GM12891 (cell line): ENCODE results near the gene EXOC6.

Experiments used
- POLR2A ChIP-seq: IDR thresholded peaks from 2 replicates; pipeline ENCODE4 v1.6.1; 2011; ENCODE audit warnings: low read depth, low read length, control low read depth
- POLR2AphosphoS5 ChIP-seq: IDR thresholded peaks from 2 replicates; pipeline ENCODE4 v1.6.1; 2011; ENCODE audit warnings: low read depth, low read length, control low read depth
- SPI1 ChIP-seq: IDR thresholded peaks from 2 replicates; pipeline ENCODE4 v1.6.1; 2011; ENCODE audit warnings: low read depth, low read length, control low read depth
- TAF1 ChIP-seq: IDR thresholded peaks from 2 replicates; pipeline ENCODE4 v1.6.1; 2011; ENCODE audit warnings: low read depth, low read length, control low read depth

DNA sequence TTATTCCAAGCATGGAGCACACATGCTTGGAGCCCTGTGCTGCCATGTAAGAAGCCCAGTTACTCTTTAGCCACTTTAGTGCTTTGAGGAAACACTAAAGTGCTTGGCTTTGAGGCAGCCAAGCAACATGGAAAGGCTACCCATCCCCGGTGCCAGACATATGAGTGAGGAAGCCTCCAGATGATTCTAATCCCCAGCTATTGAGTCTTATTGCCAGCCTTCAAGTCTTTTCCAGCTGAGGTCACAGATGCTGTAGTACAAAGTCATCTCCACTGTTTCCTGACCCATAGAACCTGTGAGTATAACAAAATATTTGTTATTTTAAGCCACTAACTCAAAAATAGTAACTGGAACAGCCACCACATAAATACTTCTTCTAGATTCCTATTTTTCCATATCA is 120.8 kb downstream of the EXOC6 start:
- TF ChIP-seq TAF1 (no peak), POLR2AphosphoS5 (no peak), POLR2A (no peak), SPI1 (no peak)
